ENCODE data around the gene CMTR1.

- TF ChIP-seq POLR2A (IDR thresholded peaks at IDR 0.05), result no peak
- TF ChIP-seq CTCF (IDR thresholded peaks at IDR 0.05), result no peak
These were observed 41.9 kb upstream of the CMTR1 start for GRCh38 chr6:37391120-37391519.
